Hippocampal formation (tissue), 2 donors: ENCODE data around the gene TRAK1.

Experiments used
- DNase-seq, 2 donors: peaks; one replicate each; lab custom pipeline; 2025; lab: John Stamatoyannopoulos, UW

TRAK1 gene

DNA sequence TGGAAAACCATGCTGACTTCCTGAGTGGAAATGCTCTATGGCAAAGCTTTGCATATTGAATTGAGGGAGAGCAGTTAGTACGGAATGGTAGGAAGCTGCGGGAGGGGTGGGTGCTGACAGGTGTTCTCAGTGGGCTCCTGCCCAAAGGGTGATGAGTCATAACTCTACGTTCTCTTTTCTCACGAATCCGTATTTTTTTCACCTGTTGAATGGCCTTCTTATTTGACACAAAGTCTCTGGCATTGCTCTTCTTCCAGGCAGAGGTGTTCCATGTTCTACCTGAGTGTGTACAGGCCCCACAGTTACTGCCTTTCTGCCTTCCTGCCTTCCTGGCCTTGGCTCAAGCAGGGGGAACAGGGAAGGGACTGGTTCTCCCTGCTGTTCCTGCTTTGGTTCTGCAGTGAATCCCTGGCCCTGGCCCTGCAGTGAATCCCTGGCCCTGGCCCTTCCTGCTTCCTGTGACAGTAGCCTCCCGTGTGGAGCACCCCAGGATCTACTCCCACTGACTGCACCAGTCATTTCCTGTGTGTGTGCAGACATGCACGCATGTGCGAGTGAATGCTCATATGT is 31.9 kb downstream of the TRAK1 start:
- DNase-seq, result no peak

DNA sequence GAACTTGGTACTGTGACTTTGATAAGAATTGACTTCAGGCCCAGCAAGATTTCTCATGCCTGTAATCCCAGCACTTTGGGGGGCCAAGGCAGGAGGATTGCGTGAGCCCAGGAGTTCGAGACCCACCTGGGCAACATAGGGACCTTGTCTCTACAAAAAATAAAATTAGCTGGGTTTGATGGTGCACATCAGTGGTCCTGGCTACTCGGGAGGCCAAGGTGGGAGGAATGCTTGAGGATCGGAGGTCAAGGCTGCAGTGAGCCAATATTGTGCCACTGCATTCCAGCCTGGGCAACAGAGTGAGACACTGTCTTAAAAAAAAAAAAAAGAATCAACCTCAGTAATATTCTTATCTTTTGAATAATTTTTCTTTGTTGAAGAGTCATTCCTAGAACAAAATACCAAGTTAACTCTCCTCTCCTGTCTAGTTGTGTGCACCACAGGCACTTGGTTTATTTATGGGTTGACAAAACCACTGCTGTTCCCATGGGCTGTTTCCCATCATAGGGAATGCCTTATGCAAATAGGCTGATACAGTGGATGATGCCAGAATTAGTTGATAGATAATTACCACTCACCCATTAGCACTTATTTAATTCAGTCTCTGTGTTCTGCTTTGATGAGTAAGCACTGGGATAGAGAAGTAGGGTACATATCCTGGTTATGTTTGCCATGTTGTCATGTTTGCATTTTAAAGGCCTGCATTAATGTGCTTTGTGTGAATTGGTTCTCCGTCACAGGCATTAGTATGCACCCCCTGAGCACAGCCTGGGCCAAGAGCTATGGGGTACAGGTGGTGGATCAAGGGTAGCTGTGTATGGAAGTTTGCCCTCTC is 32.9 kb downstream of the TRAK1 start:
- no peak for DNase-seq

DNA sequence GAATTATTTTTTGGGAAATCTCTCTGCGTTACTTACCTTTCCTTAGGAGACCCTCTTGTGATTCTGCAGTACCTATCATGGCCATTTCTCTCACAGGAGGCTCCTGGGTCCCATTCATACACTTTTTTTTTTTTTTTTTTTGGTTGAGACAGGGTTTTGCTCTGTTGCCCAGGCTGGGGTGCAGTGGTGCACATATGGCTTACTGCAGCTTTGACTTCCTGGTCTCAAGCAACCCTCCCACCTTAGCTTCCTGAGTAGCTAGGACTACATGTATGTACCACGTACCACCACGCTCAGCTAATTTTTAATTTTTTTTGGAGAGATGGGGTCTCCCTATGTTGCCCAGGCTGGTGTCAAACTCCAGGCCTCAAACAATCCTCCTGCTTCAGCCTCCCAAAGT is 36.1 kb downstream of the TRAK1 start:
- no peak for DNase-seq

- no peak for DNase-seq
These were observed 37.4 kb downstream of the TRAK1 start for GRCh38 chr3:42128526-42128925.

DNA sequence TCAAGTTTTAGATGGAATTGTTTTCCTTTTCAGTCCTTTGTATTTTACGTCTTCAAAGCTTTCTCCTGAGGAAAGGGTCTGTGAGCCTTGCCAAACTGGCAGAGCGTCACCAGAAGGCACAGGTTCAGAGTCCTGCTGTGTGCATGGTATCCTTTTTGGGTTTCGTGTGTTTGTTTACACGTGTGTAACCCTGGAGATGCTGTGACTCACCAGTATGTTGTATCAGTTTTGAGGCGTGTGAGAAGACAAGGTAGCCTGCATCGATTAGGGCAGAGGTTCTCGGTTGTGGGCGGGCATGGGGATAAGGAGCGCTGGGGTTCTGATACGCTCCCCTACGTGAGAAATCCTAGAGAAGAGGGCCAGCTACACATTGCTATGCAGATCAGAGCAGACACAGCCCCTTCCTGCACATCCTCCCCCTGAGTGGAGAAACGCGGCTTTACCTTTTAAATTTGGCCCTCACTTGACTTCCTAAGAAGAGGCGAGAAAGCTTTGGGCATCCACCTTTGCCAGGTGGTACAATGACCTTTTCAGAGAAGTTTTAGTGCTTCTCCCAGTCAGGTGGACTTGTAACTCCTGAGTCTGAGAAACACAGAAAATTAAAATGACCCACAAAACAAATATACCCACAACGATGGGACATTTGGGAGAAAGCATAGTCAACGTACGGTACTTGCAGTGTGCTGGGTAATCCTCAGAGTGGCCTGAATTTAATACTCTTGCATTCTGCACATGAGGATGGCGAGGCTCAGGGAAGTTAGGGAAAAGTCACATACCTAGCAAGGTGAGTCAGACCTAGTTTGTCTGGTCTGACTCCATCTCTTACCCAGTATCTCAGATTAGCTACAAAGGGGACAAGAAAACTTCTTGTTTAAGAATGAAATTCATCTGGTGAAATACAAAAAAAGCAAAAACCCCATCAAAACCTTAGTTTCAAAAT is 38.1 kb downstream of the TRAK1 start:
- DNase-seq, result no peak

- no peak for DNase-seq
These were observed 38.8 kb downstream of the TRAK1 start for GRCh38 chr3:42130007-42130328.

GRCh38 chr3:42130329-42131070 is 39.3 kb downstream of the TRAK1 start:
- no peak for DNase-seq

- DNase-seq, result no peak
These were observed 42.5 kb downstream of the TRAK1 start for GRCh38 chr3:42133500-42134298.

- DNase-seq, result no peak
These were observed 43.8 kb downstream of the TRAK1 start for GRCh38 chr3:42134867-42135464.

DNA sequence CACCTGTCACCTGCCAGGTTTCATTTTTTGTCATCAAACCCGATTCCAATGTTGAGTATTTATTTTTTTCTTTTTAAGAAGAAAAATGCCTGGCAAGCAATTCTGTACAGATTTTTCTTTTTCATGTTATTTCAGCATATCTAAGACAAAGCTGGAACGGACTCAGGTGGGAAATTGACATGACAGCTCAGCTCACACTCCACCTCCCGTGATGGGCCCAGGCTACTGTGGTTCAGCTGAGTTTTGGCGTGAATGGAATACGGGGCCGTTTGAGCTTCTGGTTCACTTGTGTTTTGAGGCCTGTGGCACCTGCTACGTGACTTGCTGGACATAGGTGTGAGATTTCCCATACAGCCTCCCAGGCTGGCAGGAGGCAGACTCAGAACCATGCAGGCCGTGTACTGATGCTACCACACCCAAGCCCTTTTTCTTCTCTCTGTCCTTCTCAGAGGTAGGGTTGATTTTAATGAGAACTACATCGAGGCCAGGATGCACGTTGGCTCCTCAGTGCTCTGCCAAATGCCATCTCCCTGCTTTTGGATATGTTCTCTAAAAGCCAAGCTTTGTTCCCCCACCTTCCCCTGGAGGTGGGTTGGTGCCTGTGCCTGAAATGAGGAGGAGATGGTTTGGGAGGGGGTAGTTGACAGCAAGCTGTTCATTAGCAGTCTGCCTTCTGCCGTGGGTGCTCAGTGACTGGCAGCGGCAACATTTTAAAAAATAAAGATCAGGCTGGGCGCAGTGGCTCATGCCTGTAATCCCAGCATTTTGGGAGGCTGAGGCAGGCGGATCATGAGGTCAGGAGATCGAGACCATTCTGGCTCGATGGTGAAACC is 48.7 kb downstream of the TRAK1 start:
- no peak for DNase-seq

DNA sequence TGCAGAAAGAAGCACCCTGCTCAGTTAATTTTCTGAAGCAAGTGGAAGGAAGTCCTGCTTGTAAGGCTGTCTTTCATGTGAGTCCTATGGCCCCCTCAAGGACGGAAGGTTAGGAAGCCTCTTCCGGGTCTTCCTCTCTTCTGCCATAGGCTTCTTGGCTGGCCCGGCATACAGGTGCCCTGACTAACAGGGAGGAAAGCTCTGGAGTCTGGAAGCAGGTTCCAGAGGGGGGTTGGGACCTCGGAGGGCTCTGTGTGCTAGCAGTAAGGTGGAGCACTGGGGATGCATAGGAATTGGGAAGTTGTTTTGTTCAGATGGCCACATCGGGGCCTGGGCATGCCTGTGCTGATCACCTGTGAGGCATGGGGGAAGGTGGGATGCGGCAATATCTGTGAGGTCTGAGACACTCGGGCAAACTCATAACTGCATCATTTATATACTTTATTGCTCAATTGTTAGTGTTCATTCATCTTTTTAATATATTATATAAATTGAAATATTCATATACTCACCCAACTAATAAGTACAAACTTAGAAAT is 49.6 kb downstream of the TRAK1 start:
- no peak for DNase-seq

DNA sequence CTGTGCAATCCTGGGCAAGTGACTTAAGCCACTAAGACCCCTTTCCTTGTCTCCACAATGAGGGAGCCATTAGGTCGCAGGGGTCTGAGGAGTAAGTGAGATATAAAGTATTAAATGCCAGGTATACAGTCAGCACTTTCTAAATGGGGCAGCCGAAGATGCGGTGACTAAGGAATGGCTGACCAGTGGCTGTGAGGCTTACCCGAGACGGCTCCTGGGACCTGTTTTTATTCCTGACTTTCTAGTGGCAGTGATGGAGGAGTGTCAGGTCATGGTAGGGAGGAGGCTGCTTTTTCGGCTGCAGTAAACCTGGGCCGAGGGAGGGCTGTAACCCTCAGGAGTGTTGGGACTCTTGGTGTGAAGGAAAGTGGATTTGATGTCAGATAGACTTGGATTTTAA is 52.3 kb downstream of the TRAK1 start:
- DNase-seq, result no peak

- DNase-seq, result no peak
These were observed 53.1 kb downstream of the TRAK1 start for GRCh38 chr3:42144209-42144608.

GRCh38 chr3:42148086-42148848 is 57.1 kb downstream of the TRAK1 start:
- DNase-seq, result no peak

- DNase-seq, result peak; percentile 87 to 96
These were observed 57.9 kb downstream of the TRAK1 start for GRCh38 chr3:42148982-42149432.

GRCh38 chr3:42149532-42149931 is 58.4 kb downstream of the TRAK1 start:
- no peak for DNase-seq

- no peak for DNase-seq
These were observed 58.8 kb downstream of the TRAK1 start for GRCh38 chr3:42149975-42150374.

GRCh38 chr3:42151596-42152168 is 60.5 kb downstream of the TRAK1 start:
- no peak for DNase-seq
